HG02885 (cell line): ENCODE data around the gene EYS.

Experiments
- ATAC-seq: cut with Tn5 transposase; IDR thresholded peaks from one replicate; pipeline ENCODE4 v1.9.1; 2021; ENCODE audit warnings: mild to moderate bottlenecking; ENCODE audit not compliant: unreplicated experiment, poor library complexity

Gene EYS

GRCh38 chr6:64777941-64778785 is 928.9 kb downstream of the EYS start:
- ATAC-seq = no peak

- ATAC-seq = no peak
Measured at GRCh38 chr6:64776359-64776758, 930.7 kb downstream of the EYS start.

- no peak for ATAC-seq
Measured at GRCh38 chr6:64774881-64775280, 932.1 kb downstream of the EYS start.

- ATAC-seq = no peak
Measured at GRCh38 chr6:64750910-64751309, 956.1 kb downstream of the EYS start.

- ATAC-seq = no peak
Measured at GRCh38 chr6:64737418-64737817, 969.6 kb downstream of the EYS start.

- no peak for ATAC-seq
Measured at GRCh38 chr6:64736421-64736950, 970.5 kb downstream of the EYS start.

- no peak for ATAC-seq
Measured at GRCh38 chr6:64733433-64733832, 973.6 kb downstream of the EYS start.

GRCh38 chr6:64732888-64733287 is 974.1 kb downstream of the EYS start:
- ATAC-seq = no peak

- ATAC-seq = no peak
Measured at GRCh38 chr6:64729522-64729921, 977.5 kb downstream of the EYS start.

GRCh38 chr6:64727075-64727474 is 980.0 kb downstream of the EYS start:
- no peak for ATAC-seq

- ATAC-seq = no peak
Measured at GRCh38 chr6:64724091-64724490, 982.9 kb downstream of the EYS start.

- no peak for ATAC-seq
Measured at GRCh38 chr6:64723327-64724058, 983.5 kb downstream of the EYS start.

- ATAC-seq = no peak
Measured at GRCh38 chr6:64721865-64722264, 985.2 kb downstream of the EYS start.

GRCh38 chr6:64717281-64717680 is 989.7 kb downstream of the EYS start:
- no peak for ATAC-seq

GRCh38 chr6:64715624-64716023 is 991.4 kb downstream of the EYS start:
- no peak for ATAC-seq

GRCh38 chr6:64714073-64714472 is 993.0 kb downstream of the EYS start:
- no peak for ATAC-seq

- no peak for ATAC-seq
Measured at GRCh38 chr6:64713175-64713574, 993.9 kb downstream of the EYS start.

GRCh38 chr6:64712606-64713005 is 994.4 kb downstream of the EYS start:
- ATAC-seq = no peak

- no peak for ATAC-seq
Measured at GRCh38 chr6:64703922-64704321, 1003.1 kb downstream of the EYS start.

- ATAC-seq = no peak
Measured at GRCh38 chr6:64696053-64696452, 1011.0 kb downstream of the EYS start.

GRCh38 chr6:64694356-64694755 is 1012.7 kb downstream of the EYS start:
- ATAC-seq = no peak
